Neuron (in vitro differentiated cells): Measurements from ENCODE around the gene CTU2.

Experiments
- H2AFZ ChIP-seq: one replicate; pipeline ENCODE4 v1.6.1; 2013; ENCODE audit warnings: low read depth, mild to moderate bottlenecking, inconsistent platforms, low read length, moderate library complexity
- H3K27me3 ChIP-seq: one replicate; pipeline ENCODE4 v1.6.1; 2013; ENCODE audit warnings: low read length; ENCODE audit not compliant: insufficient read depth
- H3K36me3 ChIP-seq: one replicate; pipeline ENCODE4 v1.6.1; 2013; ENCODE audit warnings: low read length; ENCODE audit not compliant: insufficient read depth
- H3K4me1 ChIP-seq: one replicate; pipeline ENCODE4 v1.6.1; 2013; ENCODE audit warnings: low read length; ENCODE audit not compliant: insufficient read depth
- H3K4me3 ChIP-seq: 2 replicates; pipeline ENCODE4 v1.5.1; 2013; ENCODE audit warnings: mild to moderate bottlenecking, low read length, moderate library complexity
- H3K9me3 ChIP-seq: one replicate; pipeline ENCODE4 v1.6.1; 2013; ENCODE audit warnings: low read length

Gene CTU2

DNA sequence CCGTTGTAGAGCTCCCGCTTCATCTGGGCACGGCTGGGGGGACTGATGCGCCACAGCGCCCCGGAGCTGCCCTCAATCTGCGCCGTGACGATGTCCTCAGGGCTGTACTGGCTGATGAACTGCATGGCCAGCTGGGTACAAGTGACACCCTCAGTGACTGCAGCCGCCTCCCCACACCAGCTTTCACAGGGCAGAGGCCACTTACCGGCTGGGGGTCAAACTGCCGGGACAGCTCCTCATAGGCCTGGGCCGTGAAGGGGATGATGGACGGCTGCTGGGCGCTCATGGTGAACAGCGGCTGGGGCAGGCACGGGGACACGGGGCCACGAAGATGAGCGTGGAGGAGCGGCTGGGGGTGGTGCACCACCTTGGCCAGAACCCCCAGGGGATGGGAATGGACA is 10.3 kb downstream of the CTU2 start:
- Histone ChIP-seq H3K9me3 (no peaks in the 10 kb centered on the region), H3K27me3 (no peaks in the 10 kb centered on the region), H3K36me3 (peaks cover 36% of the 10 kb centered on the region), H3K4me3 (no peak overlapping the region), H3K4me1 (no peaks in the 10 kb centered on the region), H2AFZ (no peak overlapping the region)

DNA sequence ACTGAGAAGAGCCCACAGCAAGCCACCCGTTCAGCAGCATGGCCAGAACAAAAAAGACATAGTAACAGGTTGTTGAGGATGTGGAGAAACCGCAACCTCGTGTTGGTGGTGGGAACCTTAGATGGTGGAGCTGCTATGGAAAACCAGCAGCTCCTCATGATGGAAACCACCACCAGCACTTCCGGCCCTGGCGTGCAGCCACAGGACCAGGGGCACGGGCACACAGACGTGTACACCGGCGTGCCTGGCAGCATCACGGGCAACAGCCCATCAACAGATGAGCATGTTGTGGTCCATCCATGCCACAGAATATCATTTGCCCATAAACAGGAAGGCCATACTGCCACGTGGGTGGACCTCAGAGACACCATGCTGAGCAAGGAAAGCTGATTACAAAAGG is 11.9 kb downstream of the CTU2 start:
- Histone ChIP-seq H3K27me3 (no peaks in the 10 kb centered on the region), H2AFZ (no peak overlapping the region), H3K4me3 (no peak overlapping the region), H3K36me3 (peaks cover 36% of the 10 kb centered on the region), H3K9me3 (no peaks in the 10 kb centered on the region), H3K4me1 (no peaks in the 10 kb centered on the region)

DNA sequence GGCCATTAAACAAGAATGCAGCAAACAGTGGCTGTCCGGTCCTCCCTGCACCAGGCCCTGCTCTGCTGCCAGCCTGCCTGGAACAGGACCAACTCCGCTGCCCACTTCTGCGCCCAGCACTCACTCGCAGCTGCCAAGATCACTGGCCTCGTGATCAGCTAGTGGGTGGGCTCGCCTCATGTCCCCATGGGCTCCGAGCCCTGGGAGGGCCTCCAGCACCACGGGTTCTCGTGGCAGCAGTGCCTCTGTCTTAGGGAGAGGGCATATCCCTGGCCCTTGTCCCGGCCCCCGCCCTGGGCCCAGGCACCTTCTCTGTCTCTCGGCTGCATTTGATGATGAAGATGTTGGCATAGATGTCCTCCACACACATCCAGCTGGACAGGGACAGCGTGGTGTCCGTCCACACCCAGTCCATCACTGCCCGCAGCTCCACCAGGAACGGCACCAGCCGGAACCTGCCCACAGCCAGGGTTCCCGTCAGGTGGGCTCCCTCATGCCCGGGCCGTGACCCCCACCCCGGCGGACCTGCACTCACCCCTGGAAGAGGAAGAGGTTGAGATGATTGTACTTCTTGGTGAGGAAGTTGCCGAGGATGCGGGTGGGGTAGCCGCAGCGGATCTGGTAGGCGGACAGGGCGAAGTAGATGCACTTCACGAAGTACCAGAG is 13.1 kb downstream of the CTU2 start:
- Histone ChIP-seq H3K27me3 (no peaks in the 10 kb centered on the region), H3K4me1 (no peaks in the 10 kb centered on the region), H2AFZ (no peak overlapping the region), H3K36me3 (peaks cover 34% of the 10 kb centered on the region), H3K4me3 (no peak overlapping the region), H3K9me3 (no peaks in the 10 kb centered on the region)

DNA sequence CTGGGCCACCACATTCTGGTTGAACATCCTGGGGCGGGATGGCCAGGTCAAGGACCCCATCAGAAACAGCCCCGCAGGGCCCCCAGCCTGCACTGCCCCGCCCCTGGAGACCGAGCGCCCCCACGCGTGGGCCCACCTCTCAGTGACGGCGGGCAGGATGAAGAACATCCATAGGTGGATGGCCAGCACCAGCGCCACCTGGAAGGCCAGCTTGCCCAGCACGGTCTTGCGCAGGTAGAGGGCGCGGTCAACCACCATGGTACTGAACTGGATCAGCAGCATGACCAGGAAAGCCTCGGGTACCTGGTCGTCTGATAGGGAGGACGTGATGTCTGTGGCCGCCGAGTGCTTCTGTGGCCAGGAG is 13.6 kb downstream of the CTU2 start:
- H3K36me3 ChIP-seq, result peaks cover 30% of the 10 kb centered on the region
- H3K9me3 ChIP-seq, result no peaks in the 10 kb centered on the region
- H2AFZ ChIP-seq, result no peak overlapping the region
- H3K4me3 ChIP-seq, result no peak overlapping the region
- no peaks in the 10 kb centered on the region for H3K27me3 ChIP-seq
- no peaks in the 10 kb centered on the region for H3K4me1 ChIP-seq

DNA sequence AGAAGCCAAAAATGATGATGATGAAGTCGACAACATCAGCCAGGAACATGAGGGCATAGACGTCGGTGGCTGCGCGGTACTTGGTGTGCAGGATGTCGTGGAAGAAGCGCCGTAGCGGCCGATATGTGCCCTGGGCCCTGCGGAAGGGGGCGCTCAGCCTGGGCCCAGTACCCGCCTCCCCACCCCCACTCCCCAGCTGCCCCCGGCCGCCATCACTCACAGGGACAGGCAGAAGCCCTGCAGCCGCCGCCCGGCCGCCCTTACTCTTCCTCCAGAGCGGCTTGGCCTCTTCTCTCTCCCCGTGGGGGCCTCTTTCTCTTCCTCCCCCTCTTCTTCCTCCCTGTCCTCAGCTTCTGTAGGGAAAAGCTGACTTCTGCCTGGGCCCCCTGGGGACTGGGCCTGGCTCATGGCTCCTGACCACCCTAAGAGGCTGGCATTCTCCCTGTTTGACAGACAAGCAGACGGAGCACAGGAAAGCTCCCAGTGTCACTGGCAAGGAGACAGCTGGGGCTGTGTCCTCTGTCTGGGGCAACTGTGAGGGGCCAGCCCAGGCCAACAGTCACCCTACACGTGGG is 14.2 kb downstream of the CTU2 start:
- Histone ChIP-seq H3K36me3 (peaks cover 26% of the 10 kb centered on the region), H3K4me1 (no peaks in the 10 kb centered on the region)

DNA sequence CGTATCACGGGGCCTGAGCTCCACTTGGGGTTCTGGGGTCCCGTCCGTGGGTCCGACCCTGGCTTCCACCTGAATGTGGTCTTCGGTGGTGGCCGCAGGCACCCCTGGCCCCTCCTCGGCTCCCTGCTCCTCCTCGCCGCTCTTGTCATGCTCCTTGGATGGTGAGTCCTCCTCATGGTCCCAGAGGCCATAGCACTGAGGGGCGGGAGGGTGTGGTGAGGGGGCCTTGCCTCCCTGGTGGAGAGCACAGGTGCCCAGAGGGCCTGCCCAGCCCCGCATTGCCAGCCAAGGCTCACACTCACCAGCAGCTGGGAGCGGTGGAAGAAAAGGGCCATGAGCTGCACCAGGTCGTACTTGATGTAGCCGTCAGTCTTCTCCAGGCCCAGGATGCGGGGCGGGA is 14.9 kb downstream of the CTU2 start:
- H3K36me3 ChIP-seq, result peaks cover 18% of the 10 kb centered on the region
- H3K4me3 ChIP-seq, result no peak overlapping the region
- H3K4me1 ChIP-seq, result no peaks in the 10 kb centered on the region
- H3K9me3 ChIP-seq, result no peaks in the 10 kb centered on the region
- H2AFZ ChIP-seq, result no peak overlapping the region
- H3K27me3 ChIP-seq, result no peaks in the 10 kb centered on the region

More for the DNA sequence above, 14.2 kb downstream of the CTU2 start:
- Histone ChIP-seq H2AFZ (no peak overlapping the region), H3K9me3 (no peaks in the 10 kb centered on the region), H3K4me3 (no peak overlapping the region), H3K27me3 (no peaks in the 10 kb centered on the region)

DNA sequence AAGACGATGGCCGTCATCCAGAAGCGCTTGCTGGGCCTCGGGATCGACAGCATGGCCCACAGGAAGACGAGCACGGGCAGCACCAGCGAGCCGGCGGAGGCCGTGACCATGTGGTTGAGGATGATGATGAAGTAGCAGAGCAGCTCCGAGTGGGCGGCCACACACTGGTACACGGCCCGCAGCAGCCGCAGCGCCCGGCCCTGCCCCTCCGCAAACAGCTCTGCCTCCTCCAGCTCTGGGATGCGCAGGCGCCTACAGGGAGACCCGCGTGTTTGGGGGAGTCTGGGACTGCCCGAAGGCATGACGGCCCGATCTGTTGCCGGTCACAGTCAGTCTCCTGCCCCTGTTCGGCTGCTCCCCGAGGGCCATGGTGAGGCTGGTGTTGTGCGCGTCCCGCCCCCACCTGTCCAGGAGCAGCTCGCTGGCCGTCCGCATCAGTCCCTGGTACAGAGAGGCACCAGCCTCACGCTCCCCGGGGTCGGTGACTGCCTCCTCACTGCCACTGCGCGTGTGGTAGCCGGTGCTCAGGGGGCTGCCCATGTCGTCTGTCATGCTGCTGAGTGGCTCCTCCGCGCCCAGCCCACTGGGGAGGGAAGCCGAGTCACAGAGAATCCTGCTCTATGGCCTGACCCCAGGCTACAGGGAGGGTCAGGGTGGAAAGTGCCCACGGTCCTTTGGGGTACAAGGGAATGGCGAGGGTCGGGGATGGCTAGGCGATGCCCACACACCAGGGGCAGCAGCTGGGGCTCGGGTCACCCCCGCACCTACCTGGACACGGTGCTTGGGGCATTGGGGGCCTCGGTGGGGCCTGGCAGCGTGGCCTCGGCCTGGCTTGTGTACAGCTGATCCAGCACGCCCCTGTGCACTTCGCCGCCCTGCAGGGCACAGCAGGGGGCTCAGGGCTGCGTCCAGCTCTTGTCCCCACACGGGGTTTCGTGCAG is 15.8 kb downstream of the CTU2 start:
- no peak overlapping the region for H3K4me3 ChIP-seq
- H2AFZ ChIP-seq, result no peak overlapping the region
- H3K9me3 ChIP-seq, result no peaks in the 10 kb centered on the region
- H3K36me3 ChIP-seq, result peaks cover 10% of the 10 kb centered on the region
- no peaks in the 10 kb centered on the region for H3K27me3 ChIP-seq
- H3K4me1 ChIP-seq, result no peaks in the 10 kb centered on the region

DNA sequence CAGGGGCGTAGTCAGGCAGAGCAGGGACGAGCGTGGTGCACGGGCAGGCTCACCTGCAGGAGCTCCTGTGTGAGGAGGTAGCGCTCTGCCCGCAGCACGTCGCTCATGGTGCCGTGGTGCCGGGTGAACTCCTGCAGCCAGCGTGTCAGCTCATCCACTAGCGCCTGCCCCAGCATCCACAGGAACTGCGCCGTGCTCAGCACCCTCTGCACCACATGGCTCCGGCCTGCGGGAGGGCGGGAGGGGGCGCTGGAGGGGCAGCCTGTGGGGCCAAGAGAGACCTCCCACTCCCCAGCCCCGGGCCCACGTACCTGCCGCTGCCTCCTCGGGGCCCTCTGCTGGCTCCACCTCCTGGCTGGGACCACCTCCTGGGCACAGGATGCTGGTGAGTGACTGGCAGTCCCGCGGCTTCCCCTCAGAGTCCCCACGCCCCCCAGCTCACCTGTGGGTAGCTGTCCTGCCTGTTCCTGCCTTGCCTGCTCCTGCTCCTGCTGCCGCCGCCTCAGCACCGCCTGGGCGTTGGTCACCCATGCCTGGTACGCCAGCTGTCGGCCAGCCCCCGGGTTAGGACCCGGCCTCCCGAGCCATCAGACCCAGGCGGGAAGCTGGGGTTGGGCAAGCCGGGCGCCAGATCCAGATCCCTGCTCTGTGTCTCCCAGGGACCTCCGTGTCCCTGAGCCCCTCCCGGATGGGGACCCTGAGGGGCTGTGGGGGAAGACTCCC is 16.6 kb downstream of the CTU2 start:
- Histone ChIP-seq H3K4me3 (no peak overlapping the region), H3K36me3 (peaks cover 6% of the 10 kb centered on the region)

DNA sequence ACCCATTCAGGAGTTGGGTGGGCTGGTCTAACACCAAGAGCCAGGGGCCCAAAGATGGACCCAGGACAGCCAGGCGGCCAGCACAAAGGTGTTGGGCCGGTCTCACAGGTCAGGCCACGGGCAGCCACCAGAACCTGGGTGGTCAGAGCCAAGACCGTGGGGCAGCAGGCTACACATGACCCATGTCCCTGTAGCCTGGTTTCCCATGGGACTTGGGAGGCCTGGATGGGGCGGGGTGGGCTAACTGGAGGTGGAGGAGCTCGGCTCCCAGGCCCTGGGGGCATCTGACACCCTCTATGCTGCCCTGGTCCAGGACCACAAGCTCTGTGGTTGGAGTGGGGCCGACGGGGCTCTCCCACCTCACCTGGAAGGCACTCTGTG is 17.2 kb downstream of the CTU2 start:
- no peaks in the 10 kb centered on the region for H3K27me3 ChIP-seq
- no peak overlapping the region for H3K4me3 ChIP-seq
- H3K4me1 ChIP-seq, result no peaks in the 10 kb centered on the region
- no peak overlapping the region for H2AFZ ChIP-seq
- peaks cover 2% of the 10 kb centered on the region for H3K36me3 ChIP-seq
- H3K9me3 ChIP-seq, result no peaks in the 10 kb centered on the region

More for the DNA sequence above, 16.6 kb downstream of the CTU2 start:
- Histone ChIP-seq H3K4me1 (no peaks in the 10 kb centered on the region), H2AFZ (no peak overlapping the region), H3K9me3 (no peaks in the 10 kb centered on the region), H3K27me3 (no peaks in the 10 kb centered on the region)

DNA sequence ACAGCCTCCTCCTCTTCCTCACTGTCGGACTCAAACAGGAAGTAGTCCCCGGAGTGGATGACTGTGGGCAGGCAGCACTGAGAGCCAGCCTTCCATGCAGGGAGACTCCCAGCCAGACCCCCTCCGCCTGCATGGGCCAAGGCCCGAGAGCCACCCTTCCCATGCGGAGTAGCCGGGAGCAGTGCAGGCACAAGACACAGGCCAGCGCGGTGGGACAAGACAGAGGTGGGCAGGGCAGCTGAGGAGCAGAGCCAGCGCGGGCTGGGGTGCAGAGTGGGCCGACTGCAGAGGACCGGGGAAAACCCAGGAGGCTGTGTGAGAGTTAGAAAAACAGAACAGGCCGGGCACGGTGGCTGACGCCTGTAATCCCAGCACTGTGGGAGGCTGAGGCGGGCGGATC is 17.6 kb downstream of the CTU2 start:
- no peaks in the 10 kb centered on the region for H3K9me3 ChIP-seq
- no peak overlapping the region for H3K4me3 ChIP-seq
- H3K27me3 ChIP-seq, result no peaks in the 10 kb centered on the region
- no peak overlapping the region for H2AFZ ChIP-seq
- H3K4me1 ChIP-seq, result no peaks in the 10 kb centered on the region
- H3K36me3 ChIP-seq, result peaks cover 2% of the 10 kb centered on the region

DNA sequence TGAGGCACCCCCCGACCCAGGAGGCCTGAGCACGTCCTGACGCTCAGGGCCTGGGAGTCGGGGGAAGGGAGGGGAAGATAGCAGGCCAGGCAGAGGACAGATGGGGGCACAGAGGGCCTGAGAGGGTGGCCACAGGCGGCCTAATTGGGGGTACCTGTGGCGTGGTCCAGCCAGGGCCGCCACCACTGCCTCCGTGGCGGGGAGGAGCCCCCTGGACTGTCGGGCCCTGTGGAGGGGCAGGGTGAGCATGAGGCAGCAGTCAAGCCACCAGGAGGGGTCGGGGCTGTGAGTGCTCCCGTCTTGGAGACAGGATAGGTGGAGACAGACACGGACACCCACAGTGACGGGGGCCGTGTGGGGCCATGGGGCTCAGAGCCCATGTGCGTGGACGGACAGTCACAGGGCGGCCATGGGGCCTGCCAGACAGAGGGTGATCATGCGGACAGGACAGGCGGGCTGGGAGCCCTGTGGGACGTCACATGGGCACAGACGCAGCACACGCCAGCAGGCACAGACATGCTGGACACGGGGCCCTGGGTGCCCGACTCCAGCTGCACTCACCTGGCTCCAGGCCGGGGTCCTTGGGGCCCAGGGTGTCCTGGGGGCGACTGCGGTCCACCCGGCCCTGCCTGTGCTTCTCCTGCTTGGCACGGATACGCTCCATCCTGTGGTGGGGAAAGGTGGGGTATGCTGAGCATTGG is 18.7 kb downstream of the CTU2 start:
- Histone ChIP-seq H3K4me3 (no peak overlapping the region), H3K36me3 (peaks cover under 1% of the 10 kb centered on the region), H3K27me3 (no peaks in the 10 kb centered on the region), H3K9me3 (no peaks in the 10 kb centered on the region), H3K4me1 (no peaks in the 10 kb centered on the region), H2AFZ (no peak overlapping the region)

DNA sequence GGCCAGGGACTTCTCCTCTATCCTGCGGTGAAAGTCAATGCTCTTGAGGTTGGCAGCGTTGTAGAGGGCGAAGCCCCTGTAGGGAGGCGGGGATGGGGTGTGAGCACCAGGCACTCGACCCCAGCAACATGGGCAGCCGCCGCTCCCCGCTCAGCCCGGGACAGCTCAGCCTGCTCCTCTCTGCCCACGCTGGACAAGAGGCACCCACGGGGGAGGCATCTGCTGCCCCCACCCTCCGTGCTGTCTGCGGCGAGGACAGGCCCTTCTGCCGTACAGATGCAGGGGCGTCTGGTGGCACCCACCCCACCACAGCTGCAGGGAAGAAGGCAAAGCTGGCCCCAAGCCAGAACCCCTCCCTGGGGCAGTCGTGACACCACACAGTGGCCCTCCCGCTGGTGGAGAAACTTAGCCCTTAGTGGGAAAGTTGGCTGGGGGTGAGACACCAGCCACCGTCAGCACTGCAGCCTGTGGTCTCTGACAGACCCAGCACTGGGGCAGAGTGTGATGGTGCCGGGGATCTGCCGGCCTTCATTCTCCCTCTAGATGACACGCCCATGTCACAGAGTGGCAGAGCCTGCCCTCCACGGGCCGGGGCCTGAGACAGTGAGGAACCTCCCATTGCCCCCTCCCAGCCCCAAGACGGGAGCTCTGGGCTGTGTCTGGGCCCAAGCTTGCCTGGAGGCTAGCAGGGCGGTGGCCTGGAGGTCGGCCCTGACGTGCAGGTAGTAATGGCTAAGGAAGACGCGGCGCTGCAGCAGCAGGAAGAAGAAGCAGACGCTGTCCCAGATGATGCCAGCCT is 19.5 kb downstream of the CTU2 start:
- Histone ChIP-seq H3K4me1 (no peaks in the 10 kb centered on the region), H3K27me3 (no peaks in the 10 kb centered on the region), H3K9me3 (no peaks in the 10 kb centered on the region), H3K4me3 (no peak overlapping the region), H2AFZ (no peak overlapping the region), H3K36me3 (no peaks in the 10 kb centered on the region)
